GM12892 (cell line): ENCODE measurements around the gene SYNDIG1L.

Source experiments
- DNase-seq: peaks from one replicate; pipeline ENCODE4 v3.0.0; 2011; ENCODE audit not compliant: insufficient read length
- FAIRE-seq: peaks from 2 replicates; lab custom pipeline; 2011; peaks lifted over from hg19 to GRCh38; lab: Jason Lieb, UNC
- POLR2A ChIP-seq: IDR thresholded peaks from 2 replicates; pipeline ENCODE4 v1.6.1; 2011; ENCODE audit warnings: low read depth, low read length, control low read depth
- POLR2AphosphoS5 ChIP-seq: IDR thresholded peaks from 2 replicates; pipeline ENCODE4 v1.6.1; 2011; ENCODE audit warnings: low read depth, low read length, control low read depth
- TAF1 ChIP-seq: IDR thresholded peaks from 2 replicates; pipeline ENCODE4 v1.6.1; 2011; ENCODE audit warnings: low read depth, mild to moderate bottlenecking, control low read depth, low read length, borderline replicate concordance

SYNDIG1L gene

DNA sequence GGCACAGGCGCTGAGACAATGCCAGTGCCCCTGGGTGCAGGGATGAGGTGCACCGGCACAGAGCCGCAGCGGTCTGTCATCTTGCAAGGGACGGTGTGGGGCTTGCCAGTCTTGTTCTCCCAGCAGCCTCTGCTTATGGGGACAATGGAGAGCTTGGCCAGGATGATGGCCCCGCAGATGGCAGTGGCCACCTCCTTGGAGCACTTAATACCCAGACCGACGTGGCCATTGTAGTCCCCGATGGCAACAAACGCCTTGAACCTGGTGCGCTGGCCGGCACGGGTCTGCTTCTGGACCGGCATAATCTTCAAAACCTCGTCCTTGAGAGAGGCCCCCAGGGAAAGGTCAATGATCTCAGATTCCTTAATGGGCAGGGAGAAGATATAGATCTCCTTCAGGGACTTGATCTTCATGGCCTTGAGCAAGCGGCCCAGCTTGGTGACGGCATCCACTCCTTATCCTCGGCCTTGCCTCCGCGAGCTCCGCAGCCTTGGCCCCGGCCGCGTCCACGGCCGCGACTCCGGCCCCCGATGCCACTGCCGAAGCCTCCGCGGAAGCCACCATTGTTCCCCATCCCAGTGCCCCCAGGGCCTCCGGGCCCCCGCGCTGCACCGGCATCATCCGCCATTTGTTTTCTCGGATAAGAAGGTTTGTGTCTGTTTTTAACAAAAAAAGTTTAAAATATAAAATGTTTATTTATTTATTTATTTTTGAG, 47.9 kb downstream of the SYNDIG1L start:
- TF ChIP-seq TAF1 (no peak), POLR2A (no peak), POLR2AphosphoS5 (no peak)
- no peak for DNase-seq
- no peak for FAIRE-seq

DNA sequence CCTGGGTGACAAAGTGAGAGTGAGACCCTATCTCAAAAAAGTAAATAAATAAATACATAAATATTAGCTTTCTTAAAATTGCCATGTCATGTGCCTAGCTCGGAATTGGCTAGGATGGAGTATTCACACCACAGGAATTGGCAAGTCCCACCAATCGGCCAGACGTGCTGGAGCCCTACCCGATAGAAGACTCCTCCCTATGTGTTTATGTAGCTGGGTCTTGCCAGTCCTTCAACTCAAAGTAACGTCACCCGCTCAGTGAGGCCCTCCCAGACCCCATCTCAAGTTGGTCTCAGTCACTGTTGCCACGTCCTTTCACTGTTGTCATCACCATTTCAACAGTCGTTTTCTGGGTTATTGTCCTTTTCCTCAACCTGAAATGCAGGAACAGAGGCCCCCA, 57.6 kb downstream of the SYNDIG1L start:
- TF ChIP-seq TAF1 (no peak), POLR2AphosphoS5 (no peak), POLR2A (no peak)
- DNase-seq = no peak
- FAIRE-seq = no peak

GRCh38 chr14:74368026-74368425, 58.0 kb downstream of the SYNDIG1L start:
- no peak for FAIRE-seq
- no peak for TF ChIP-seq POLR2AphosphoS5
- TF ChIP-seq POLR2A = no peak
- no peak for TF ChIP-seq TAF1
- DNase-seq = no peak

GRCh38 chr14:74364271-74364880, 61.6 kb downstream of the SYNDIG1L start:
- DNase-seq = no peak
- FAIRE-seq = no peak
- no peak for TF ChIP-seq POLR2AphosphoS5
- no peak for TF ChIP-seq POLR2A
- no peak for TF ChIP-seq TAF1

DNA sequence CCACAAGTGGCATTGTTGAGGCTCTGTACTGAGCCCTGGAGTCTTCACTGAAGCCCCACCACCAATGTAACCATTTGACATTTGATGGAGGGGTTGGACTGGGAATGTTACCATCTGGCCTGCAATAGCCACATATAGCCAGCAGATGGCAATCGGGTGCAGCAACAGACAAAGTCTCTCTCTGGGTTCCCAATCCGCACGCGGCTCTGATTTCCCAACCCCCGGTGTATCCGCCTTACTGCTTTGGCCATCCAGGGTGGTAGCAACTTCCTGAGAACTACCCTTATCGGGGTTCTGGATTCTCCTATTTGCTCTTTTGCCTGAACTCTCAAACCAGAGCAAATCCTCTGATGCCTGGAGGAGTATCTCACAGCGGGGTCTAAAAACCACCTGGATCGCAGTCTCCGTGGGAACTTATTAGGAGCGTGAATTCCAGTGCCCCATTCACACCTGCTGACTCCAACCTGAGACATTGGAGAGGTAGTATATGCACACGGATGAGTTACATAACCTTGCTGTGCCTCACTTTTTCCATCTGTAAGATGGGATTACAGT, 63.6 kb downstream of the SYNDIG1L start:
- TF ChIP-seq POLR2A = no peak
- TF ChIP-seq TAF1 = no peak
- TF ChIP-seq POLR2AphosphoS5 = no peak
- FAIRE-seq = peak; percentile 92

DNA sequence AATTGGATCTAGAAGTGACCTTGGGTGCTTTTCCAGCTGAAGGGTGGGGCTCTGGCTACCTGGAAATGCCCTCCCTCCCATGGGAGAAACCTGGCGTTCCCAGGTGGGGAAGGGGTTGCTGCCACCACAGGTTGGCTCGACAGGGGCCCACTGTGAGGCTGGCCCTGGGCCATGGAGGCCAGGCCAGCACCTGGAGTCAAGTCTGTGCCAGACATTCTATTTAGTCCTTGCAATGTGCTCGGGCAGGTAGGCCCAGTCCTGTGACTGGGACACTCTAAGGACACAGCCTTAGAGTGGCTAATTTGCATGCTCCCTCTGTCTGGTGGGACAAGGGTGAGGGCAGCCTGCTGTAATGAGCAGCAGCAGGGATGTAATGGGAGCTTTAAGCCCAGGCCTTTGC, 65.8 kb downstream of the SYNDIG1L start:
- no peak for DNase-seq
- TF ChIP-seq TAF1 (no peak), POLR2AphosphoS5 (no peak), POLR2A (no peak)
- no peak for FAIRE-seq

More for the DNA sequence above, 63.6 kb downstream of the SYNDIG1L start:
- peak; percentile 51 for DNase-seq

DNA sequence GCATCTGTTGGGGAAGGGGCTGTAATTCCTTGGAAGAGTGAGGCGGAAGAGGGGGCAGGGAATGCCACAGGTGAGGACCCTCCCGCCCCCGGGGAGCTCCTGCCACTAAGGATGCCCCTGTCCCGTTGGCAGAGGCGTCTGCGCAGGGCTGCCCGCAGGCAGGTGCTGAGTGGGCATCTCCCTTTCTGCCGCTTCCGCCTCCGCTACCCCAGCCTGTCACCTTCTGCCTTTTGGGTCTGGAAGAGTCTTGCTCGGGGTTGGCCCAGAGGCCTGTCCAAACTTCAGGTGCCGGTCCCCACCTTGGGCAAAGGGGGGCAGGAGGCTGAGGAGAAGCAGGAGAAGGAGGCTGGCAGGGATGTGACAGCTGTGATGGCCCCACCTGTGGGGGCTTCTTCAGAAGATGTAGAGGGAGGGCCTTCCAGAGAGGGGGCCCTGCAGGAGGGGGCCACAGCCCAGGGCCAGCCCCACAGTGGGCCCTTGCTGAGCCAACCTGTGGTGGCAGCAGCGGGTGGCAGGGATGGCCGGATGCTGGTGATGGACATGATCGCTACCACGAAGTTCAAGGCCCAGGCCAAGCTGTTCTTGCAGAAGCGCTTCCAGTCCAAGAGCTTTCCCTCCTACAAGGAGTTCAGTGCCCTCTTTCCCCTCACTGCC, 67.7 kb downstream of the SYNDIG1L start:
- no peak for FAIRE-seq
- TF ChIP-seq POLR2AphosphoS5 = no peak
- no peak for TF ChIP-seq POLR2A
- TF ChIP-seq TAF1 = no peak
- no peak for DNase-seq

DNA sequence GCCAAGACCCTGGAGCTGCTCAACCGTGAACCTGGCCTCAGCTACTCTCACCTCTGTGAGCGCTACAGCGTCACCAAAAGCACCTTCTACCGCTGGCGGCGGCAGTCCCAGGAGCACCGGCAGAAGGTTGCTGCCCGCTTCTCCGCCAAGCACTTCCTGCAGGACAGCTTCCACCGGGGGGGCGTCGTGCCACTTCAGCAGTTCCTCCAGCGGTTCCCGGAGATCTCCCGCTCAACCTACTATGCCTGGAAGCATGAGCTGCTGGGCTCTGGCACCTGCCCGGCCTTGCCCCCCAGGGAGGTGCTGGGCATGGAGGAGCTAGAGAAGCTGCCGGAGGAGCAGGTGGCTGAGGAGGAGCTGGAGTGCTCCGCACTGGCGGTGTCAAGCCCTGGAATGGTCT, 68.4 kb downstream of the SYNDIG1L start:
- DNase-seq (no peak), FAIRE-seq (no peak)
- TF ChIP-seq TAF1 = no peak
- no peak for TF ChIP-seq POLR2AphosphoS5
- no peak for TF ChIP-seq POLR2A

DNA sequence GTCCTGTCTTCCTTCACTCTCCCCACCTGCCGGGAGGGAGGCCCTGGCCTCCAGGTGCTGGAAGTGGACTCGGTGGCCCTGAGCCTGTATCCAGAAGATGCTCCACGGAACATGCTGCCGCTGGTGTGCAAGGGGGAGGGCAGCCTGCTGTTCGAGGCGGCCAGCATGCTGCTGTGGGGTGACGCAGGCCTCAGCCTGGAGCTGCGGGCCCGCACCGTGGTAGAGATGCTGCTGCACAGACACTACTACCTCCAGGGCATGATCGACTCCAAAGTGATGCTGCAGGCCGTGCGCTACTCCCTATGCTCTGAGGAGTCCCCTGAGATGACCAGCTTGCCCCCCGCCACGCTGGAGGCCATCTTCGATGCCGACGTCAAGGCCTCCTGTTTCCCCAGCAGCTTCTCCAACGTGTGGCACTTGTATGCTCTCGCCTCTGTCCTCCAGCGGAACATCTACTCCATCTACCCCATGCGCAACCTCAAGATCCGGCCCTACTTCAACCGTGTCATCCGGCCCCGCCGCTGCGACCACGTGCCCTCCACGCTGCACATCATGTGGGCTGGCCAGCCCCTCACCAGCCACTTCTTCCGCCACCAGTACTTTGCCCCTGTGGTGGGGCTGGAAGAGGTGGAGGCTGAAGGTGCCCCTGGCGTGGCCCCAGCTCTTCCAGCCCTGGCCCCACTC, 69.0 kb downstream of the SYNDIG1L start:
- FAIRE-seq (no peak), DNase-seq (no peak)
- no peak for TF ChIP-seq TAF1
- no peak for TF ChIP-seq POLR2A
- no peak for TF ChIP-seq POLR2AphosphoS5
